GM21360 (cell line): ENCODE data around the gene CXCL10.
"Not testable (repeated sequence)": the region's sequence is repeated elsewhere in the genome, so short reads cannot be mapped to it uniquely, and the experiment has no call there.

ENCODE experiments used
- ATAC-seq: cut with Tn5 transposase; IDR thresholded peaks from one replicate; pipeline ENCODE4 v1.9.1; 2021; ENCODE audit warnings: mild to moderate bottlenecking, moderate library complexity; ENCODE audit not compliant: unreplicated experiment

The CXCL10 gene

DNA sequence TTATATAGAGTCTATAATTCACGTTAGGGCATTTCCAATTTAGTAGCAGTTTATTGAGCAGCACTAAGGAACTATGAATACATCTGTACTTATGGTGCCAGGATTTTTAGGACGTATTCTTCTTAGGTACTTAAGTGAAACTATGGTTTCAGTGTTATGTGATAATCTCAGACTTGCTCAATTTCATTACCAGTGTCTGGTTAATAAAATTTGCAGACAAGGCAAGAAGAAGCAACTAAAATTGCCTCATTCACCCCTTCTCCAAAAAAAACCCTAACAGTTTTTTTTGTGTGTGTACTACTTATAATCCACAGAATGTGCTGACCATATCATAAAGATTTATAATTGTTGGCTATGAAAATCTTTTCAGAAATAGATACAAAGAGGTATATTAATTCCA, 6.0 kb upstream of the CXCL10 start:
- no peak for ATAC-seq

DNA sequence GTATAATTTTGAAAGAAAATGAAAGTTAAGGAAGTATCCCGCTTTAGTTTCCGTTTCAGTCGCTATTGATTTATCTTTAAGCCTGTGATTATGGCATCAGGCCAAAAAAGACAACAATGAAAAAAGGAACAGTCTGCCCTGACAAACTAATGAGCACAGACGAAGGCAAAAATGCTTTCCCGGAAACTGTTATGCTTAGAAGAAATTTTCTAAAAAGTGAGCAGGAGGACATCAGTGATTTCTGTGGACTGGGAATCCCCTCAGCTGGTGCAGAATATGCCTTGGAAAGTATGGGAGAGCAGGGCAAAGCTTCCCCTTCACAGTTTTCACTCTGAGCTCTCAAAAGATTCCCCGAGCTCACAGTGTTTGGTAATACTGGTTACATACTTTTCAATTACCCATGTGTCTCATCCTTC, 5.1 kb upstream of the CXCL10 start:
- ATAC-seq, result no peak

DNA sequence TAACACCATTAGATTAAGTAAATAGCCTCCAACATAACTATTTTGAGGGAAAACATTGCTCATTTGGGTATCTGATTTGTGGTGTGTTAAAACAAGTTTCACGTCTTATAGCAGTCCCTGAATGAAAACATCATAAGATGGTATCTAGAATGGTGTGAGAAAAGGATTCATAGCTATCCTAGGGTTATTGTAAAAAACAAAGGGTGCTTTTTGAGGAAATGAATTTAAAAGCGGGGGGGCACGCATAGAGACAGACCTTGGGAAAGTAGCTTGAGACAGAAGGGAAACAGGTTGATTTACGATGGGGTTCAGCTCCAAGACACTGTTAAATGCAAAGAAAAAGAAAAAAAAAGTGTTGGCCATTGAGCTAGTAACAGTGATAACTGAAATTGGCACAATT, 768 bp upstream of the CXCL10 start:
- ATAC-seq, result no peak

DNA sequence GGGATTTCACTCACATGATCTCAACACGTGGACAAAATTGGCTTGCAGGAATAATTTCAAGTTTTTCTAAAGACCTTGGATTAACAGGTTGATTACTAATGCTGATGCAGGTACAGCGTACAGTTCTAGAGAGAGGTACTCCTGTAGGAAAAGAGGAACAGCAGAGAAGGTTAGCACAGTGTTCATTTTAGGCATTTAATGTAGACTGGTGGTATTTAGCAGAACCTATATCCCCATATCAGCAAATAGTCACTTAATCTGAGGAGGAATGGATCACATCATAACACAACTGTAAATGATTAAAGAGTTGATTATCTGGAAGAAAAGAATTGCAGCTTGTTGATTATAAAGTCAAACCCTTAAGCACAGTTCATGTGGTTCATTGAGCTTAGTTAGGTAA, 620 bp downstream of the CXCL10 start:
- ATAC-seq, result no peak

DNA sequence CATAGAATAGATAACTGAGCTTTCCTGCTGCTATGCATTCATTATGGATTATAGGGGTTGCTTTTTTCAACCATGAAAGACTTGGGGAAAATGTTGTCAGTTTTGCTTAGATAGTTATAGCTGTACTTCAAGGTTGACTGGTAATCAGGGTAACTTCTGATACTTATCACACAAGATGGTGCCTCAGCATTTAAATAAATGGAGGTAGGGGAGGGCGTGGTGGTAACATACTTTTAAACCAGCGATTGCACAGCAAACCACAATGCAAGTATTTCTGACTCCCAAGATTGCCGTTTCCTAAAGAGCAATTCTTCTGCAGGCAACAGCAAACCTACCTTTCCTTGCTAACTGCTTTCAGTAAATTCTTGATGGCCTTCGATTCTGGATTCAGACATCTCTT, 1.3 kb downstream of the CXCL10 start:
- ATAC-seq, result no peak

DNA sequence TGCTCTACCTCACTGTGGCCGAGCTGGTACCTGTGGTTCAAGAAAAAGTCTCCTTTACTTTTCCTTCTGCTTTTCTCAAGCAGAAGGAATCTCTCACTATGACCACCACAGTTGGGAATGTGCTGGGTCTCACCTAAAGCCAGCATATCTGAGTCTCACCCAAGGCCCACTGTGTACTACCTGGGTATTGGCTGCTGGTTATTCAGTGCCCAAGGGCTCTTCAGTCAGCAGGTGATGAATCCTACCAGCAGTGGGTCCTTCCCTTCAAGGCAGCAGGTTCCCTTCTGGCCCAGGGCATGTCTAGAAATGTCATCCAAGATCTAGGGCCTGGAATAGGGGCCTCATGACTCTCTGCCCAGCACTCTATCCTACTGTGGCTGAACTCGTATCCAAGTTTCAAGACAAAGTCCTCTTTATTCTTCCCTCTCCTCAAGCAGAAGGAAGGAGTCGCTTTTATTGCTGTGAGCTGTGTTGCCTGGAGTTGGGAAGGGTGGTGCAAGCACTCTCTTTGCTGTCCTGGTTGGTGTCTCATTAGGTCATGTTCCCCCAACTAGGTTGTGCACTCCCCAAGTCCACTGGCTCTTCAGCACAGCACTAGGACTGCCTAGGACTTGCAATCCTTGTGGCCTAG, 6.1 kb downstream of the CXCL10 start:
- ATAC-seq, result no peak

DNA sequence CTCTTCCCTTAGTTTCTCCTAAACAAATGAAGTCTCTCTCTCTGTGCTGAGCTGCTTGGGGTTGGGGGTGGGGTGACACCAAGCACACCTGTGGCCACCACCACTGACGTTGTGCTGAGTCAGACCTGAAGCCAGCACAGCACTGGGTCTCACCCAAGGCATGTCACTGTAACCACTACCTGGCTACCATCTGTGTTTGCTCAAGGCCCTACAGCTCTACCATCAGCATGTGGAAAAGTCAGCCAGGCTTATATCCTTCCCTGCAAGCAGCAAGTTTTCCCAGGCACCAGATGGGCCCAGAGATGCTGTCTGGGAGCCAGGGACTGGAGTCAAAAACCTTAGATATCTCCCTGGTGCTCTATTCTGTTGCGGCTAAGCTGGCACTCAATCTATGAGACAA, 6.9 kb downstream of the CXCL10 start:
- peak; percentile 66 for ATAC-seq

DNA sequence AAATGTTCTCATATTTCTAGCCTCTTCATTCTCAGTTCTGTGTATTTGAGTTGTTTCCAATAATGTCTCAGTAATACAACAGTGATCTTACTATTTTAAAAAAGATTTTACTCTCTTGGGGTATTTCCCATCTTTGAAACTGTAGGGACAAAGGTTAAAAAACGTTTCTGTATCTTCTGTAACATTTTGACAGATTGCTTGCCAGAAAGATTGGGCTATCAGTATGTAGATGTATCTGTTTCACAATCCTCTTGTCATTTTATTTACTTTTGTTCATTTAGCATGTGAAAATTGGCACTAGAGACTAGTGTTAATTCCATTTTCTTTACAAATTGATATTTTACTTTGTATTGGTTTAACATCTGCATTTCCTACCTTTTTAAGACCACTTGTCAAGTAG, 9.8 kb downstream of the CXCL10 start:
- ATAC-seq, result no peak

DNA sequence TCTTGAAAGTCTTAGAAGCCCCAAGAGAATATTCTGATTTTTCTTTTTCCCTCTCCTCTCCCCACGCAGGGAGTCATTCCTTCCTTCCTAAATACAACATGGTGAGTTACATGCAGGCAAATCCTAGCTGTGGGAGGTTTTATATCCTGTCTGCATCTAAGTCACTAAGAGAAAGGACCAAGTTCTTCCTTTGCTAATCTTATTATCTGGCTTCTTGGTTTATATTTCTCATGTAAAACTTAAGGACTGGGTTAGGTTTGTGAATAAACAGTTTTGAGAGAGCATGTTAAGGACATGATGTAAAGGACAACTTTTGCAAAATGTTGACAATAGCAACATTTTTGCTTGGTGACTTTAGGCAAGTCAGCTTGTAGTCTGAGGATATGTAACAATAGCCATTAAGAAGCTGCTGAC, 10.9 kb downstream of the CXCL10 start:
- ATAC-seq, result no peak

DNA sequence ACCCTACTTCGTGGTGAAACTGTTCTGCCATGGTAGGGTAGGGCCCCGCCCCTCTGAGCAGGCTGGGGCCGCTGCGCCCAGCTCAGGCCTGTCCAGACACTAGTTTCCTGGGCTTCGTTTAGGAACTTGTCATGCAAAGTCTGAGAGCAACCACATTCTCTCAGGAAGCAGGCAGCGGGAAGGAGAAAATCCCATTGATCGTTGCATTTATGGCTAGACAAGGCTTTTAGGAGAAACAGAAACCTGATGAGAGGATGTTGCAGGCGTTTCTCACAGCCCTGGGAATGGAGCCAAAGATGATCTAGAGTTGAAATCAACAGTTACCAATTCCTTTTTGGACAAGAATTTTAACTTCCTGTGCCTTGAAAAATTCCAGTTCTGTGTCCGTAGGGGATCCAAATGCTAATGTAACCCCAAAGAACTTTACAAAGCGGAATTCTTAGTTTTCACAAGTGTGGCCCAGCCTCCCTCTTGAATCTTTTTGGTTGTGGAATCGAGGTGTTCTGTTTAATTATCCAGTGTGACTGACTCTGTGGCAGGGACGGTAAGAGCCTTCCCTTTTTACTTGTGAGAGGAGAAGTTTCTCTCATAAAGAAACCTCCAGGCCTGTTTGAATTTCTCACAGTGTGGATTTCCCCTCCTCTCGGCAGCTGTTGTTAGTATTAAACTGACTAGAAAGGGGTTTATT, 11.5 kb downstream of the CXCL10 start:
- peak; percentile 58 for ATAC-seq

DNA sequence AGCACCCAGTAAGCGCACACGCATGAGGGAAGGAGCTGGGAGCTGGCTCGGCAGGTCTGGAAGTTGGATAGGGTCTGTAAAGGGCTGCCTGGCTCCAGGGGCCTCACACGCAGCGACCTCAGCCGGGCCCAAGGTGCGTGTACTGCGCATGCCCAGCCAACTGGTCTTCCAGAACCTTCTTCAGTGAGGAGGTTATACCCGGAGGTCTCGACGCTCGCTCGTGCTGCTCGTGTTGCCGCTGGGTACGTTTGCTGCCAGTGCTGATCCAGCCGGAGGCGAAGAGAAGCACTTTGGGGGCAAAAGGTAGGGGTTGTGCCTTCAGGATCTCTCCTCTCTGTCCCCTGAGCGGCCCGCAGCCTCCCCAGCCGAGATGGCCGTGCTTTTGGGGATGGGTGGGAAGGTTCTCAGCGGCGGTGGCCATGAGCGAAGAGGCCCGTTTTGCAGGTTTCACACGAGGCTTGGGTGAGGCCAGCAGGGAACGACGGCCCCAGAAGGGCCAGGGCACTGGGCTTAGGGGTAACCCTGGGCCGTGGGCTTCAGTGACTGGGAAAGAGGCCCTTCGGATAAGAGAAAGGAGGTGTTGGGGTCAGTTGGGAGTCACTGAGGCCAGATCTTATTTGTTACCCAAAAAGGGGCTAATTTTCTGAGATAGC, 12.2 kb downstream of the CXCL10 start:
- ATAC-seq, result no peak

DNA sequence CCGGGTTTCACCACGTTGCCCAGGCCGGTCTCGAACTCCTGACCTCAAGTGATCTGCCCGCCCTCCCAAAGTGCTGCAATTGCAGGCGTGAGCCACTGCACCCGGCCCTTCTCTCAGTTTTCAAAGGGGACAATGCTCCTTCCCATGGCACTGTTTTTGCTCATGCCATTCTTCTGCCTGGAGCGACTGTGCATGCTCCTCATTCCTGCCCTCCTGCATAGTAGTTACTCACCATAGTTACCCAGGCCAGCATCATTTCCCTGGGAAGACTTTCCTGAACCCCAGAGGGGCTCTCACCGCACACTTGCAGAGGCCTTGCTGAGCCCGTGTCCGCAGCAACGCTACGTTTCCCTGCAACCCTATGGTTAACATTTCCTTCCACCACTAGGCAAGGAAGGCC, 12.7 kb downstream of the CXCL10 start:
- no peak for ATAC-seq

DNA sequence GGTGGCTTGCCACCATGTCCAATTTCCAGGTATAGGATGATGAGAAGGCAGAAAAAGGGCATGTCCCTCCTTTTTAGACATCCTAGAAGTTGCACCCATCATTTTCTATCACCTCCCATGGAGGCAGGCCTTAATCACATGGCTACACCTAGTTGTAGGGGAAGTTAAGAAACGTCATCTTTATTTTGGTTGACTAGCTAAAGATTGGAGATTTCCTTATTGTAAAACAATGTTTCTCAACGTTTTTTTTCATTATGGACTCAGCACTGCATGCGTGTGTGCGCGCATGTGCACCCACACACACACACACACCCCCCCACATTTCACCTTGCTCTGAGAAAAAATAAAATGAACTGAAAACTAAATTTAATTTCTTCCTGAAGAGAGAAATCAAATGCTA, 14.0 kb downstream of the CXCL10 start:
- no peak for ATAC-seq

DNA sequence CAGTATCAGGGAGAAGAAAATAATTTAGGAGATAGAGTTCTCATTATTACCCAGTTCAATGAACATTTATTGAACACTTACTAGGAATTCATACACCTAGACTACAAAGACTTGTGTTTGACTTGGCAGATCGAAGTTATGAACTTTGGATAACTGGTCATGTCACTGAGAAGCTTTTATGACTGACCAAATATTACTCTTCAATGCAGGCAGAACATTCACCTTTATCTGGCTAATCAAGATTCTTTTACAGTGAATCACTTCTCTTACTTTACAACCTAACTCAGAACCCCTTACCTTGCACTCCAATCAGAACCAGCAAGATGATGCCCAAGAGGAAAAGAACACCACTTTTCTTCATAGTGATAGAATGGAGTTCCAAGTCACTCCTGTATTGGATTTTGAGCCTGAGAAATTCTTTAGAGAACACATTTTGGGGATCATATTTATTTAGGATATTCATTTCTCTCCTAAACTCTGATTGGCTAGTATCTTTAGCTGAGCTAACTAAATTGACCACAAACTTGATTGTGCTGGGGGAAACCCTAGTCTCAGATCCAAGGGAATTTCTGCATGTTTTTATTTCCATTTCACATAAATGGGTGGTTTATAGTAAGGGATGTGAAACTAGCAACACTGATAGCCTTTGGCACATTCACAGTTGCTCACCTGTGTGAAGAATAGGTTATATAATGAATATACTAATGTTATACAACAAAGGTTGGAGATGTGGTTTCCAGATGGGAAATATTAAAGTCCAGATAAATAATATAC, 16.0 kb downstream of the CXCL10 start, which contains the start of gene CXCL9:
Gene CXCL9 (minus strand): TSS at position 421 of the 774 bp plus-strand sequence. CDS start 60 bp downstream, at position 361.
- ATAC-seq, result no peak

DNA sequence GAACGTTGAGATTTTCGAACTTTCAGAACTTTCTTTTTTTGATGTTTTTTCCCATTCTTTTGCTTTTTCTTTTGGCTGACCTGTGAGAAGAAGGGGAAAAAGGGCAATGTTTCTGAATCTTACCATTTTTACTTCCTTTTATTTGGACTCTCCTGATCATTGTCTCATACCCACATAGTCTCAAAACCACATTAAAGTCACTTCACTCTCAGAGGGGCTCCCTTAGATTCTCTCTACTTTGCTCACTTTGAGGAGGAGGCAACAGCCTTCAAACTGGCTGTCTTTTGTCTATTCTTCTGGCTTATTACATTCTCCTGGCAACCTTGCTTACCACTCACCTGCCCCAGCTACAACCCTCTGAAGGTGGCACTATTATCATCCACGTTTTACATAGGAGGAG, 19.7 kb downstream of the CXCL10 start:
- ATAC-seq, result no peak

DNA sequence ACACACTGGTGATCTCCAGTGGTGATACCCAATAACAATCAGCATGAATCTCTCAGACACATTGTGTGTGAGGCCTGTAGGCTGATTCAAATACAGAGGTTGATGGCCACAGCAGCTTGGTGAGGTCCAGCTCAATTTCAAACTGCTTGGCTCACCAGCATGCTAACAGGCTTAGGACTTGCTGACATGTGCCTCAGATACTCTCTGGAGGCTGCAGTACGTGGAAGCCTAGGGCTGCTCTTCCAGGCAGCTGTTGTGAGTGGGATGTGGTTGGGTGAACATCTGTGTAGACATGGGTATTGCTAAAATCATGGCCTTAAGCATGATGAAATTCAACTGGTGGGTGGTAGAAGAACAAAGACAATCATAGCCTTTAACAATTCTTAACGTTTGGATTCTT, 20.3 kb downstream of the CXCL10 start:
- ATAC-seq, result no peak

DNA sequence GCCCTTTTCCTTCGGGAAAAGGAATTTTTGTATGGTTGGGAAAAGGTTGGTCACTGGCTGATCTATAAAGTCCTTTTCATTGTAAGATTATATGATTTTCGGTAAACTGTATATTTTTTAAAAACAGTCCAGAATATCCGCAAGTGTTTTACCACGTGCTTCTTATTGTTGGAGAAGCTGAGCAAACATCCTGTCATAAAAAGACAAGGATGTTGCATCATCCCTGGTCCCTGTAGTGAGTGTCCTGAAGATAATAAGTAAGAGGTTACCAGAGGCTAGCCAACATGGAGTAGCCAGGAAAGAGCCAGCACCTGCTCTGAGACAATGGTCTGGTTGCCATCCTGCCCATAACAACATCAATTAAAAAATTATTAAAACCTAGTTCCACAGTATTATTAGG, 21.1 kb downstream of the CXCL10 start:
- no peak for ATAC-seq

DNA sequence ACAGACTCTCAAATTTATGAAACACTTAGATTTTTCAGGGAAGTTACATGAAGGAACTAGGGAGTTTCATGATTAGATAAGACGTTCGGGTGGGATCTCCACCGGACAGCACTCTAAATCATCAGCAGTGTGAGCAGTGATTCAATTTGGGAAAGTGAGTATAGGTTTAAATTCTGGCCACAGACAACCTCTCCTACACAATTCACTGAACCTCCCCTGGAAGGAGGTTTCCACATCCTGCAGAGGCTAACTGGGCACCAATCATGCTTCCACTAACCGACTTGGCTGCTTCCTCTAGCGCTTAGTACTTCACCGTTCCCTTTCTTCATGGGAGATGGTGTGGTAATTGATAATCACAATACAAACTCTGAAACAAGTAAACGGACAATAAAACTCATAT, 21.6 kb downstream of the CXCL10 start:
- ATAC-seq, result no peak

DNA sequence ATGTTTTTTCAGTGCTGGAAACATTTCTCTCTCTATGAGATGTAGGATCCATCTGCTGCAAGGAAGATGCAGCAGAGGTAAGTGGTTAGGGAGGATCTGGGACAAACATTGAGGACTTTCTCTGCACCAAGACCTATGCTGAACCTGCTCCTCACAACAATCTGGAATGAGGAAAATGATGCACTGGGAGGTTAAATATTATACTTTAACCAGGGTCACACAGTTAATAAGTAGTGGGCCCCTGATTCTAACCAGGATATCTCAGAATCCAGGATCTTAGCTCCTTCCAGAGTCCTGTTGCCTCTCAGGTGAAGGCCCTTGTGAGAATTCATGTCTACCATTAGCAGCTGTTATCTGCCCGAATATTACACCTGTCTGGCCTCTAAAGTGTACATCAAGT, 23.0 kb downstream of the CXCL10 start:
- no peak for ATAC-seq

DNA sequence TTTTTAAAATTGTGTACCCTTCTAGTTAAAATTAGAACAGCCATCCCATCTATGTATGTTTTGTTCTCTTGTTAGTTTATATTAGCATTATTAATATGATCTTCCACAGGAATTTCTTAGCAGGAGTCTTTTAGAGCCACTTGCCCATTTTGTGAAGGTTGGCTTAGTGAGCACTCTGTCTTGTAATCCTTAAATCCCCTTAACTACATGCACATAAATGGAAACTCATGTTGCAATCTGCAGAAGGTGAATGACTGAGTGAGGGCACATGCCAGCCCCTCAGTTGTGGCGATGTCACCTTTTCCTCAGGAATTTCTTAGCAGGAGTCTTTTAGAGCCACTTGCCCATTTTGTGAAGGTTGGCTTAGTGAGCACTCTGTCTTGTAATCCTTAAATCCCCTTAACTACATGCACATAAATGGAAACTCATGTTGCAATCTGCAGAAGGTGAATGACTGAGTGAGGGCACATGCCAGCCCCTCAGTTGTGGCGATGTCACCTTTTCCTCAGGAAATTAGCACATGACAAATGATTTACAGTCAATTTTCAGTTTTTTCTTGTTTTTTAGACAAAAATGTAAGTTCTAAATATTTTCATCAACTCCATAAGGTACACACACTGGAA, 24.7 kb downstream of the CXCL10 start:
- not testable (repeated sequence) for ATAC-seq

DNA sequence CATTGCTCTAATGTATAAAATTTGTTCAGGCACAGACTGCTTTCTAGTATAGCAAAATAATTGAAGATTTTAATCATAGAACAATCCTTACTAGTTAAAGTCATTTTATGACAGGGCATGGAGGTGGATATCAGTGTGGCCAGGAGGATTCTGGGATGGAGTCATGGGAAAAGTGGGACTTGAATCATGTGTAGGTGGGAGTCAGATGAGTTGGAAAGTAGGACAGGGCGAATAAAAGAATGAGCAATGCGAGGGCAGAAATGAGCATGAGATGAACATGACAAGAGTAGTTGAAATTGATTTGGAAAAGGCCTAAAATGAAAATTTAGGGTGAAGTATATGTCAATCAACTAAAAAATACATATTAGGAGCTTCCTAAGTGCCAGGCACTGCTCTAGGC, 25.4 kb downstream of the CXCL10 start:
- ATAC-seq, result no peak
